Tibial artery (tissue), 4 donors: Measurements from ENCODE around the gene BCKDHA.

Experiments
- DNase-seq, 2 donors: peaks; one replicate each; pipeline ENCODE4 v3.0.0-alpha.2; 2019
- H3K27ac ChIP-seq, 2 donors: fragments of 200-600 bp; sonication (generic) in 1 of 2; 1 replicate in 1 of 2; 2 replicates in 1 of 2; pipeline ENCODE4 v1.5.1; 2018 to 2019; ENCODE audit warnings: mild to moderate bottlenecking in 1 of 2
- H3K27me3 ChIP-seq, 2 donors: fragments of 200-600 bp; sonication (generic) in 1 of 2; one replicate each; pipeline versions ENCODE4 v1.5.1 to v1.6.0; 2016 to 2019
- H3K36me3 ChIP-seq, 3 donors: fragments of 200-600 bp; sonication (generic) in 2 of 3; one replicate each; pipeline ENCODE4 v1.5.1; 2016 to 2019; ENCODE audit warnings: mild to moderate bottlenecking in 2 of 3
- H3K4me1 ChIP-seq, 4 donors: fragments of 200-600 bp; sonication (generic) in 2 of 4; 1 replicate in 3 of 4; 2 replicates in 1 of 4; pipeline ENCODE4 v1.5.1; 2016 to 2019
- H3K4me3 ChIP-seq, 2 donors: fragments of 200-600 bp; sonication (generic) in 1 of 2; 1 replicate in 1 of 2; 2 replicates in 1 of 2; pipeline ENCODE4 v1.5.1; 2018 to 2019; ENCODE audit warnings: mild to moderate bottlenecking in 2 of 2
- H3K9me3 ChIP-seq, 3 donors: fragments of 200-600 bp; sonication (generic) in 1 of 3; one replicate each; pipeline ENCODE4 v1.5.1; 2016 to 2019
- intact Hi-C: fragments of 100-400 bp; cut with DNase I; formaldehyde crosslinking; loops from one replicate; pipeline ENCODE4 v1.15.0; 2023; ENCODE audit warnings: low total_unique reads
- TF ChIP-seq, protein P1 (sequence below), 2 experiments: fragments of 200-600 bp in 1 of 2; fragments of 450-650 bp in 1 of 2; IDR thresholded peaks; one replicate each; pipeline ENCODE4 v1.5.1; 2017 to 2019; ENCODE audit warnings: antibody characterized with exemption in 2 of 2, mild to moderate bottlenecking in 1 of 2, moderate library complexity in 1 of 2

The BCKDHA gene

DNA sequence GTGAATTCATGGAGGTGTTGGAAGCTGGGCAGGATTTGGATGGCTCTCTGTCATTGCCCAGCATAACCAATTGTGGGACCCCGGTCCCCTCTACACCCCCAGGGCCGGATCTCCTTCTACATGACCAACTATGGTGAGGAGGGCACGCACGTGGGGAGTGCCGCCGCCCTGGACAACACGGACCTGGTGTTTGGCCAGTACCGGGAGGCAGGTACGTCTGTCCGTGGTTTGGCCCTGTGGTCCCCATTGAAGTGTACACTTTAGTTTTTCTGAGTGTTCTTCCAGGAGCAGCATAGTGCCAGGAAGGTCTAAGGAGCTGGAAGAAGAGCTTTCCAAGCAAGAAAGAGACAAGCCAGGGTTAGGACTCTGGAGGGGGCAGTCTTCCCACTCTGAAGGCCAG lies 16.3 kb downstream of the BCKDHA start:
- Histone ChIP-seq H3K27me3 (no peaks in the 10 kb centered on the region), H3K27ac (no peak overlapping the region), H3K36me3 (peaks cover 60 to 86% (median 74%) of the 10 kb centered on the region in 3 donors), H3K4me1 (peaks cover 0 to 23% (median 6%) of the 10 kb centered on the region in 4 donors), H3K9me3 (no peaks in the 10 kb centered on the region), H3K4me3 (no peak overlapping the region)
- DNase-seq = no peak
- TF ChIP-seq, protein P1, sequence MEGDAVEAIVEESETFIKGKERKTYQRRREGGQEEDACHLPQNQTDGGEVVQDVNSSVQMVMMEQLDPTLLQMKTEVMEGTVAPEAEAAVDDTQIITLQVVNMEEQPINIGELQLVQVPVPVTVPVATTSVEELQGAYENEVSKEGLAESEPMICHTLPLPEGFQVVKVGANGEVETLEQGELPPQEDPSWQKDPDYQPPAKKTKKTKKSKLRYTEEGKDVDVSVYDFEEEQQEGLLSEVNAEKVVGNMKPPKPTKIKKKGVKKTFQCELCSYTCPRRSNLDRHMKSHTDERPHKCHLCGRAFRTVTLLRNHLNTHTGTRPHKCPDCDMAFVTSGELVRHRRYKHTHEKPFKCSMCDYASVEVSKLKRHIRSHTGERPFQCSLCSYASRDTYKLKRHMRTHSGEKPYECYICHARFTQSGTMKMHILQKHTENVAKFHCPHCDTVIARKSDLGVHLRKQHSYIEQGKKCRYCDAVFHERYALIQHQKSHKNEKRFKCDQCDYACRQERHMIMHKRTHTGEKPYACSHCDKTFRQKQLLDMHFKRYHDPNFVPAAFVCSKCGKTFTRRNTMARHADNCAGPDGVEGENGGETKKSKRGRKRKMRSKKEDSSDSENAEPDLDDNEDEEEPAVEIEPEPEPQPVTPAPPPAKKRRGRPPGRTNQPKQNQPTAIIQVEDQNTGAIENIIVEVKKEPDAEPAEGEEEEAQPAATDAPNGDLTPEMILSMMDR (IDR thresholded peaks at IDR 0.05) = no peak
- intact Hi-C loops = no loop called here

DNA sequence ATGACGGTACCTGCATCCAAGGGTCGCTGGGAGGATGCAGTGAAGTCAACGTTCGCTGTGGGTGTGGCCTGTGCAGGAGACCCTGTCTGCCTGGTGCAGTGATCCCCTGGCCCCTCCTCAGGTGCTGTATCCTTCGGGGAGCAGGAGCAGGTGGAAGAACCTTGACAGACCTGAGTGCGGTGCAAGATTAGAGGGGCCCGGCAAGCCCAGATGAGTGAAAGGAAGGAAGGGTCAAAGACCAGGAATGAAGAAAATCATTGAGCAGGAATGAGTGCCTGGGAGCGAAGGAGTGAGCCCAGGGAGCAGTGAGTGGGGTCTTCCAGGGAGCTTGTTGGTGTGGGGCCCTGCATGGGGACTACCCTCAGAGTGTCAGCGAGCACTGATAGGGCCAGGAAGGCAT lies 16.8 kb downstream of the BCKDHA start:
- Histone ChIP-seq H3K27ac (no peak overlapping the region), H3K4me3 (no peak overlapping the region), H3K4me1 (peaks cover 0 to 18% (median under 1%) of the 10 kb centered on the region in 4 donors), H3K36me3 (peaks cover 66 to 91% (median 79%) of the 10 kb centered on the region in 3 donors), H3K9me3 (no peaks in the 10 kb centered on the region), H3K27me3 (no peaks in the 10 kb centered on the region)
- TF ChIP-seq, protein P1 (IDR thresholded peaks at IDR 0.05) = no peak
- DNase-seq = no peak
- intact Hi-C loops = no loop called here

DNA sequence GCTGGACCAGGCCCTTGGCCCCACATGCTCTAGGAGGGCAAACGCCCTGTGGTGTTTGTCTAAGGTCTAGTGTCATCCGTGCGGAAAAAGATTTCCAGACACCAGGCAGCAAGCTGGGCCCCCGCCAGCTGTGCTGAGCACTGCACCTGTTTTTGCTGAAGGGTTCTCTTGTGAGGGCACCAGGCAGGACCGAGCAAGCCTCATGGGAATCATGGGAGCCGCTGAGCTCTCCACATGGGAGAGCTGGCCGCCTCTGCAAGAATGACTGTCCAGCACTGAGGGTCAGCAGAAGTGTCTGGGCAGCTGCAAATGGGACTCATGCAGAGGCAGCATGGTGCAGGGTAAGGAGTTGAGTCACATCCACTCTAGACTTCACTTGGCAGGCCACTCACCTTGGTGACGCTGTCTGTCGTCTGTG lies 17.5 kb downstream of the BCKDHA start:
- Histone ChIP-seq H3K4me3 (no peak overlapping the region), H3K27ac (no peak overlapping the region), H3K9me3 (no peaks in the 10 kb centered on the region), H3K27me3 (no peaks in the 10 kb centered on the region), H3K36me3 (peaks cover 72 to 98% (median 86%) of the 10 kb centered on the region in 3 donors), H3K4me1 (peaks cover 0 to 11% (median 0%) of the 10 kb centered on the region in 4 donors)
- TF ChIP-seq, protein P1 (IDR thresholded peaks at IDR 0.05) = no peak
- DNase-seq = no peak
- intact Hi-C loops = no loop called here

DNA sequence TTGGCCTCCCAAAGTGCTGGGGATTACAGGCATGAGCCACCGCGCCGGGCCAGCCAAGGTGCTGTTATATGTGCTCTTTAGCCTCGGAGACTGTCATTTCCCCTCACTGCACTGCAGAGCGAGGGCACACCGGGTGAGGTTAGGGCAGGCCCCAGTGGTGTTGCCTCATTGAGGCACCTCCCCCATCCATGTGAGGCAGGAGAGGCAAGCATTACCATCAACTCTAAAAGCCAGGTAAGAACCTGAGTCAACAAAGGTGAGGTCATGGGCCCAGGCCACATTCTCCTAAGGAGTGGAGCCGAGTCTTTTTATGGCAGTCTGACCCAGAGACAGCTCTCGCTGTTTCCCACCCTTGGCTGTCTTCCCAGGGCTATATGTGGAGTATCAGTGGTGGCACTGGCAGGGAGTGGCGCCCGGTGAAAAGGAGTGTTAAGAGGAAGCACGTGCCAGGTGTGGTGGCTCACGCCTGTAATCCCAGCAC lies 18.6 kb downstream of the BCKDHA start:
- Histone ChIP-seq H3K27ac (no peak overlapping the region), H3K27me3 (no peaks in the 10 kb centered on the region), H3K9me3 (no peaks in the 10 kb centered on the region), H3K36me3 (peaks cover 75 to 98% (median 87%) of the 10 kb centered on the region in 3 donors), H3K4me1 (peaks cover 0 to 3% (median 0%) of the 10 kb centered on the region in 4 donors), H3K4me3 (no peak overlapping the region)
- TF ChIP-seq, protein P1 (IDR thresholded peaks at IDR 0.05) = no peak
- no peak for DNase-seq
- intact Hi-C loops = no loop called here

DNA sequence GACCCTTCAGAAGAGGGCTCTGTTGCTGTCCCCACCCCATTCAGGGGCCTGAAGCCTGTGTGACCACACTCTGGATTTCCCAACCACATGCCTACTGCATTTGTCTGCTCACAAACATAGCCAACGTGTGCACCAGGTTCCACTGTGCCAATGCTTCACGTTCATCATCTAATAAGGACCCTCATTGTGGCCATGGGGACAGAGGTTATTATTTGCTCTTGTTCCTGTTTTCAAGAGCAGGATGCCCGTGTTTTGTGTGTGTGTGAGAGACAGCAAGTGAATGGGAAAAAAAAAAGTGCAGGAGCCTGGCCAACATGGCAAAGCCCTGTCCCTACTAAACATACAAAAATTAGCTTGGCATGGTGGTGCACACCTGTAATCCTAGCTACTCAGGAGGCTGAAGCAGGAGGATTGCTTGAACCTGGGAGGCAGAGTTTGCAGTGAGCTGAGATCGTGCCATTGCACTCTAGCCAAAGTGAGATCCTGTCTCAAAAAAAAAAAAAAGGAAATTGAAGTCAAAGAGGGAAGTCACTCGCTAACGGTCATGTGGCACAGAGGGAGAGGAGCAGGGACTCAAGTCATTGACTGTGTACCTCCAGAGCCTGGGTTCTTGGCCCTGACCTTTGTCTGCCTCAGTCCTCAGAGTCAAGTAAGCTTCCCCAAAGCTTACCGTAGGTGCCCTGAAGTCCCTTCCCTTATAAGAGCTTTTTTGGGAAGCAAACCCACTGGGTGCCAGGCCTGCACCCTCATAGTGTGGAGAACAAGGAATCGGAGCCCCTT lies 22.7 kb downstream of the BCKDHA start:
- intact Hi-C loops = loop anchor here (10.0 kb wide), 1 partner anchor 55 kb away; the partner anchor contains the start of gene B9D2
- DNase-seq = peak in 1 of 2 donors; percentile 60
- TF ChIP-seq, protein P1 (IDR thresholded peaks at IDR 0.05) = no peak

More for the DNA sequence above, 22.7 kb downstream of the BCKDHA start:
- Histone ChIP-seq H3K27me3 (no peaks in the 10 kb centered on the region), H3K27ac (no peak overlapping the region), H3K4me3 (no peak overlapping the region), H3K36me3 (peaks cover 74 to 100% (median 84%) of the 10 kb centered on the region in 3 donors), H3K4me1 (no peaks in the 10 kb centered on the region), H3K9me3 (no peaks in the 10 kb centered on the region)
